C4-2B (cell line): ENCODE results near the gene CRYBA2.

ENCODE experiments used
- CTCF ChIP-seq: fragments of 450-650 bp; conservative IDR thresholded peaks from 2 replicates; pipeline ENCODE4 v1.5.1; 2017; ENCODE audit warnings: mild to moderate bottlenecking
- ZFX ChIP-seq: fragments of 450-650 bp; IDR thresholded peaks from 2 replicates; pipeline ENCODE4 v1.6.1; 2017

GRCh38 chr2:218961229-218961628, 32.0 kb downstream of the CRYBA2 start:
- no peak for TF ChIP-seq CTCF
- TF ChIP-seq ZFX, result no peak
